Measurements from ENCODE around the gene UBQLNL.

Gene UBQLNL

GRCh38 chr11:5546457-5546856 is 30.0 kb upstream of the UBQLNL start (continued):
- no peak for TF ChIP-seq PATZ1 (tag by site-specific recombination; IDR thresholded peaks at IDR 0.05)
- TF ChIP-seq YY2 (tag by site-specific recombination; IDR thresholded peaks at IDR 0.05): no peak
- TF ChIP-seq ZNF707 (tag by site-specific recombination; IDR thresholded peaks at IDR 0.05): no peak
- no peak for TF ChIP-seq ZNF624 (tag by site-specific recombination; IDR thresholded peaks at IDR 0.05)
- TF ChIP-seq ZNF202 (tag by site-specific recombination; IDR thresholded peaks at IDR 0.05; ENCODE audit: borderline replicate concordance): no peak
- no peak for TF ChIP-seq ZNF792 (tag by site-specific recombination; IDR thresholded peaks at IDR 0.05)
- TF ChIP-seq ZNF354C (tag by site-specific recombination; IDR thresholded peaks at IDR 0.05; ENCODE audit: borderline replicate concordance, low read depth): no peak
- no peak for TF ChIP-seq ZNF670 (tag by site-specific recombination; IDR thresholded peaks at IDR 0.05; ENCODE audit: low read depth)
- TF ChIP-seq, protein P1, sequence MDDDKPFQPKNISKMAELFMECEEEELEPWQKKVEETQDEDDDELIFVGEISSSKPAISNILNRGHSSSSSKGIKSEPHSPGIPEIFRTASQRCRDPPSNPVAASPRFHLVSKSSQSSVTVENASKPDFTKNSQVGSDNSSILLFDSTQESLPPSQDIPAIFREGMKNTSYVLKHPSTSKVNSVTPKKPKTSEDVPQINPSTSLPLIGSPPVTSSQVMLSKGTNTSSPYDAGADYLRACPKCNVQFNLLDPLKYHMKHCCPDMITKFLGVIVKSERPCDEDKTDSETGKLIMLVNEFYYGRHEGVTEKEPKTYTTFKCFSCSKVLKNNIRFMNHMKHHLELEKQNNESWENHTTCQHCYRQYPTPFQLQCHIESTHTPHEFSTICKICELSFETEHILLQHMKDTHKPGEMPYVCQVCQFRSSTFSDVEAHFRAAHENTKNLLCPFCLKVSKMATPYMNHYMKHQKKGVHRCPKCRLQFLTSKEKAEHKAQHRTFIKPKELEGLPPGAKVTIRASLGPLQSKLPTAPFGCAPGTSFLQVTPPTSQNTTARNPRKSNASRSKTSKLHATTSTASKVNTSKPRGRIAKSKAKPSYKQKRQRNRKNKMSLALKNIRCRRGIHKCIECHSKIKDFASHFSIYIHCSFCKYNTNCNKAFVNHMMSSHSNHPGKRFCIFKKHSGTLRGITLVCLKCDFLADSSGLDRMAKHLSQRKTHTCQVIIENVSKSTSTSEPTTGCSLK (tag by site-specific recombination; IDR thresholded peaks at IDR 0.05): no peak
- TF ChIP-seq, protein P2, sequence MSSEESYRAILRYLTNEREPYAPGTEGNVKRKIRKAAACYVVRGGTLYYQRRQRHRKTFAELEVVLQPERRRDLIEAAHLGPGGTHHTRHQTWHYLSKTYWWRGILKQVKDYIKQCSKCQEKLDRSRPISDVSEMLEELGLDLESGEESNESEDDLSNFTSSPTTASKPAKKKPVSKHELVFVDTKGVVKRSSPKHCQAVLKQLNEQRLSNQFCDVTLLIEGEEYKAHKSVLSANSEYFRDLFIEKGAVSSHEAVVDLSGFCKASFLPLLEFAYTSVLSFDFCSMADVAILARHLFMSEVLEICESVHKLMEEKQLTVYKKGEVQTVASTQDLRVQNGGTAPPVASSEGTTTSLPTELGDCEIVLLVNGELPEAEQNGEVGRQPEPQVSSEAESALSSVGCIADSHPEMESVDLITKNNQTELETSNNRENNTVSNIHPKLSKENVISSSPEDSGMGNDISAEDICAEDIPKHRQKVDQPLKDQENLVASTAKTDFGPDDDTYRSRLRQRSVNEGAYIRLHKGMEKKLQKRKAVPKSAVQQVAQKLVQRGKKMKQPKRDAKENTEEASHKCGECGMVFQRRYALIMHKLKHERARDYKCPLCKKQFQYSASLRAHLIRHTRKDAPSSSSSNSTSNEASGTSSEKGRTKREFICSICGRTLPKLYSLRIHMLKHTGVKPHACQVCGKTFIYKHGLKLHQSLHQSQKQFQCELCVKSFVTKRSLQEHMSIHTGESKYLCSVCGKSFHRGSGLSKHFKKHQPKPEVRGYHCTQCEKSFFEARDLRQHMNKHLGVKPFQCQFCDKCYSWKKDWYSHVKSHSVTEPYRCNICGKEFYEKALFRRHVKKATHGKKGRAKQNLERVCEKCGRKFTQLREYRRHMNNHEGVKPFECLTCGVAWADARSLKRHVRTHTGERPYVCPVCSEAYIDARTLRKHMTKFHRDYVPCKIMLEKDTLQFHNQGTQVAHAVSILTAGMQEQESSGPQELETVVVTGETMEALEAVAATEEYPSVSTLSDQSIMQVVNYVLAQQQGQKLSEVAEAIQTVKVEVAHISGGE (tag by site-specific recombination; conservative IDR thresholded peaks at IDR 0.05; ENCODE audit: low read depth): no peak

DNA sequence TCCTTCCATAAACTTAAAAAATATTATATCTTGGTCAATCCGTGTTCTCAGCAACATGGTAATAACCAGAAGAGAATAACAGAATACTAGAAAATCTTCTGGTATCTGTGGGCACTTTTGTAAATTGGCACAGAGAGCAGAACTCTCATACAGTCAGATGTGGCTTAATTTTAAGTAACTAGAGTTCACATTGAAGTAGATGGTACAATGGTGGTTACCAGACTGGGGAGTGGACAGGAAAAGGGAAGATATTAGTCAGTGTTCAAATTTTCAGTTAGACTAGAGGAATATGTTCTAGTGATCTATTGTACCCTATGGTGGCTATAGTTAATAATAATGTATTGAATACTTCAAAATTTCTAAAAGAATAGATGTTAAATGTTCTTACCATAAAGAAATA is 24.9 kb upstream of the UBQLNL start:
- H3K9me3 ChIP-seq (ENCODE audit: control insufficient read depth, insufficient read depth, low read depth, low read length): no peaks in the 10 kb centered on the region
- no peaks in the 10 kb centered on the region for H3K4me1 ChIP-seq (ENCODE audit: control insufficient read depth, insufficient read depth, low read length)
- TF ChIP-seq ZNF626 (tag by site-specific recombination; IDR thresholded peaks at IDR 0.05): no peak
- TF ChIP-seq ZBTB7A (tag by site-specific recombination; IDR thresholded peaks at IDR 0.05; ENCODE audit: low read depth): no peak
- no peak for TF ChIP-seq ZNF221 (tag by site-specific recombination; IDR thresholded peaks at IDR 0.05; ENCODE audit: borderline replicate concordance)
- TF ChIP-seq ZNF654 (tag by site-specific recombination; IDR thresholded peaks at IDR 0.05; ENCODE audit: low read depth): no peak
- no peak for TF ChIP-seq YY1 (tag by site-specific recombination; IDR thresholded peaks at IDR 0.05)
- no peak for TF ChIP-seq ZNF292 (tag by site-specific recombination; IDR thresholded peaks at IDR 0.05; ENCODE audit: borderline replicate concordance, low read depth)
- no peak for TF ChIP-seq ZFP69B (tag by site-specific recombination; IDR thresholded peaks at IDR 0.05)
- TF ChIP-seq ZNF169 (tag by site-specific recombination; IDR thresholded peaks at IDR 0.05): no peak
- TF ChIP-seq PRDM10 (tag by site-specific recombination; IDR thresholded peaks at IDR 0.05): no peak
- no peak for TF ChIP-seq ZEB2 (tag by site-specific recombination; IDR thresholded peaks at IDR 0.05)
- H3K27ac ChIP-seq (ENCODE audit: extremely low read depth, low read depth, low read length): no peak overlapping the region
- CTCF ChIA-PET: no interaction called here
- POLR2A ChIA-PET: no interaction called here
- H3K36me3 ChIP-seq (ENCODE audit: control insufficient read depth in 2 of 2, insufficient read depth in 1 of 2, low read length in 2 of 2): no peaks in the 10 kb centered on the region
- no peak overlapping the region for H3K4me3 ChIP-seq (ENCODE audit: low read depth, low read length)

Data from HEK293 (cell line).